Prostate gland (tissue), 2 donors: ENCODE measurements around the gene DDX3X.

ENCODE experiments used
- CTCF ChIP-seq, 4 experiments: fragments of 200-600 bp in 2 of 4; fragments of 450-650 bp in 2 of 4; sonication (generic) in 2 of 4; IDR thresholded peaks; 1 replicate in 3 of 4; 2 replicates in 1 of 4; pipeline ENCODE4 v1.5.1; 2016 to 2019; ENCODE audit warnings: antibody characterized with exemption in 4 of 4, mild to moderate bottlenecking in 2 of 4, moderate library complexity in 2 of 4
- POLR2A ChIP-seq: fragments of 450-650 bp; IDR thresholded peaks from one replicate; pipeline ENCODE4 v1.6.1; 2016; ENCODE audit warnings: antibody characterized with exemption, mild to moderate bottlenecking

- TF ChIP-seq CTCF (IDR thresholded peaks at IDR 0.05) (no peak), POLR2A (no peak)
Measured at GRCh38 chrX:41293269-41293668, 40.7 kb upstream of the DDX3X start.
